HG03354 (cell line): ENCODE data around the gene CUEDC1.

ENCODE experiments used
- ATAC-seq: cut with Tn5 transposase; IDR thresholded peaks from one replicate; pipeline ENCODE4 v1.9.1; 2021; ENCODE audit warnings: mild to moderate bottlenecking; ENCODE audit not compliant: unreplicated experiment, poor library complexity, severe bottlenecking

The CUEDC1 gene

DNA sequence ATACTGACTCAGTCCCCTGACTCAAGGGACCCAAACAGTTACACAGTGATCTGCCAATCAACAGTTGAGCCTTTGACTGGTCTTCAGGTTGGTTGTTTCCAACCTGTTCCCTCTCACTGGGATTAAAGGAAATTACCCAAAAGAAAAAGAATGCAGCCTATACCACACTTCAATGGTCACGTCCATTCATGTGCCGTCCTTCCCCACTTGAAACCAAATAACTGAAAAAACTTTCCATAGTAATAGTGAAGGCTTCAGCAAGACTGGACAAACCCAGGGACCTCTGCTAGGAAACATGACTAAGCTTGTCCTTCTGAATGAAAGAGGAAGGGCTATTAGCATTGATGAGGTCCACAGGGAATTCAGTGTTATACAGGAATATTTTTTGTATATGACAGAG is 135.9 kb downstream of the CUEDC1 start:
- no peak for ATAC-seq

DNA sequence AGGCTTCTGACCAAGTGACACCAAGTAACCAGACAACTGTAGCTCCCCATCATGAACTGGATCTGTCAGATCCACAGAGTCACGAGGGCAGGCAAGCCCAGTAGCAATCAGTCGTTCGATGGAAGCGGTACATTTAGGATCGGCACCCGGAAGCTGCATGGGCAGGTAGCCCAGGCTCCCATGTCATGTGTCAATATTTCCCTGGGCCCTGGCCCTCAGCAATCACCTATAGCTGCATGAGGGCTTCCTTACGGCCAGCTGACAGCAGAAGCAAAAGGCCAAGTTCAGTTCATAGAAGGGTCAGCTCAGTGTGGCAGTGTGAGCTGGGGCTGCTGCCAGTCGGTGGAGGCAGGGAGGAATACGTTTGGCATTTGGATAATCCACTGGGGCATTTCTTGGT is 137.1 kb downstream of the CUEDC1 start:
- ATAC-seq = no peak

DNA sequence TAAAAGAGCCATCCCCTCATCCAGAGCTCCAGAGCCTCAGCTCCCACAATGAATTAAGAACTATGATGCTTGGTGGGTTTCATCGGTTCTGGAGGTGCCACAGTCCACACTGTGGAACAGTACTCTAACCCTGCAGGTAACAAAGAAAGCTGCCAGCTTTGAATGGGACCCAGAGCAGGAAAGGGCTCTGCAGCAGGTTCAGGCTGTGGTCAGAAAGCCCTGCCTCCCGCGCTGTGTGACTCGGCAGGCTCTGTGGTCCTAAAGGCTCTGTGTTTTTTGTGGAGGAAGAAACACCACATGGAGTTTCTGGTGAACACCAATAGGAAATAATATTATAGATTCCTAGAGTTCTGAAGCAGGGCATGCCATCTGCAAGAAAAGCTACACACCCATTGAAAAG is 137.9 kb downstream of the CUEDC1 start:
- ATAC-seq = no peak

DNA sequence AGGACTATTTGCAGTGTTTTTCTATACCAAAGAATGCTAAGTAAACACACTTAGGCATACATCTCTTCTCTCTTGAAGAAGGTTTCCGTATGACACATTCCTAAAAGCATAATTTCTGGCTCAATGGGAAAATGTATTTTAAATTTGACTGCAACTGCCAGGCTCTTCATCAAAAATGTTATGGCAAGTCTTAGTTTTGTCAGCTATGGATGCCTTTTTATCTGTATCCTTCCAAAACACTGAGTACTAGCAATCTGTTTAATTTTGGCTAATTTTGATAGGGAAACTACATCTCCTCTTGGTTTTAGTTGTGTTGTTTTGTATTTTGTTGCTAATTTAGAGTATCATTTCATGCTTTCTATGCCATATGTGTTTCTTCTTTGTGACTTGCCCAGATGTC is 140.8 kb downstream of the CUEDC1 start:
- no peak for ATAC-seq

DNA sequence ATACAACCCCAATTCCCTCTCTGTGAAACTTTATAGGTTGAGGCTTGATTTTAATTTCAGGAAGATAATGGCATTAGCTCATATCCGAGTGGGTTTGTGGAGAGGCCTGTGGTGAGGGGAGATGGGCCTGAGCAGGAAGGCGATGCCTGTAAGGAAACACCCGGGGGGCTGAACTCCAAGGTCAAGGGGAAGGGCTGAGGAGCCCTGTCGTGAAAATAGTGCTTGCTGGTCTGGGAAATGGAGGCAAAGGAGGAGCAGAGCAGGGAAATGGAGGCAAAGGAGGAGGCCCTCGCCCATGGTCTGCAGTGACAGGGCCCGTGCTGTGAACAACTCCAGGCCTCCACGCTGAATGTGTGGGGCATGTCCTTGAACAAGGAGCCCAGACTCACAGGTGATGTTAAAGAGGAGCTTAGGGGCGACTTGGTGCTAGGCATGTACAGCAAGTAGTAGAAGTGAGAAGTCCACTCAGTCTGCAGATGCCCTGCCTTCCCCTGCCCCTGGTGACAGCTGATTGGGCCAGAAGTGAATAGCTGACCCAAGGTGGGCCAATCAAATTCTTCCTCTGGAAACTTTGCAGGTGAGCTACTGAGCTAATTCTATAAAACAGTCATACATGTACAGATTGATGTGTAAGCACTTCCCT is 143.5 kb downstream of the CUEDC1 start:
- ATAC-seq = no peak
